Islet of Langerhans (tissue), 1 donor: Measurements from ENCODE around the gene CMIP.
"Not testable (repeated sequence)": the region's sequence is repeated elsewhere in the genome, so short reads cannot be mapped to it uniquely, and the experiment has no call there.

Experiments
- FAIRE-seq: peaks from one replicate; lab custom pipeline; 2011; peaks lifted over from hg19 to GRCh38; lab: Jason Lieb, UNC

Gene CMIP

DNA sequence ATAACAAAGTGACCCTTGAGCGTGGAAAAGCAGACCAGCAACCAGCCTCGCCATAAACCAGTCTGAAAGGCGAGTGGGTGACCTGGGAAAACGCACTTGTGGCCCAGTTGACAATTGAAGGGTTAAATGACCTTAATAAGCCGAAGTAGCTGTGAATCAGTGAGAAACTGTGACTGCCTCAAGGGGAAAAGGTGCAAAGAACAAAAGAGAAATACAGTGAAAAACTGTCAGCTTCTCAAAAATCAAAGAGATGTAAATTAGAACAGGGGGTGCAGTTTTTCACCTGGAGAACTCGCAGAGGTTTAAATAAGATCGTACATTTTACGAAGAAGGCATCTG, 124.1 kb downstream of the CMIP start:
- FAIRE-seq = no peak

DNA sequence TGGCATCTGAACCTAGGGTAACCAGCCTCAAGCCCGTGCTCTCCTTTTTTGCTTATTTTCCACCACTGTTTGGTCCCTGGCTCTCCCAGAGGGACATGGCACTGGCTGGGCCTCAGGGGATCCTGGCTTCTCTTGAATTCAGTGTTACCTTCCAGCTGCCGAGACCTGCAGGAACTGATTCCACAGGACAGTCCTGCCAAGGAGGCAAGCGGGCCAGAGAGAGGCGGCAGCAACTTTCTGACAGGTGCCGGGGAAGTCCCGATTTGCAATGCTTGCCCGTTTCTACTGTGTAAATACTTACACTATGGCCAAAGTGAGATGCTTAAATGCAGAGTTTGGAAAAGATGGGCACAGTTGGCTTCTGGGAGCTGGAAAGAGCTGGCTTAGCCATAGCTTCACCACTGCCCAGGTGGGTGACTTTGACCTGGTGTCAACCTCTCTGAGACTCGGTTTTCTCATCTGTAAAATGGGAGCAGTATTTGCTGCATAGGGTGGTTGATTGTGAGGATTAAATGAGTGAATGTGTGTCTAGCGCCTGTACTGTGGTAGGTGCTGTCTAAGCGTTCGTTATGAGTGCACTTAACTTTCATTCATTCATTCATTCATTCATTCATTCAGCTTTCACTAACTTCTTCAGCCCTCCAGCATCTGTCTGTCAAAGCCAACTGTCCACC, 124.9 kb downstream of the CMIP start:
- FAIRE-seq = no peak

DNA sequence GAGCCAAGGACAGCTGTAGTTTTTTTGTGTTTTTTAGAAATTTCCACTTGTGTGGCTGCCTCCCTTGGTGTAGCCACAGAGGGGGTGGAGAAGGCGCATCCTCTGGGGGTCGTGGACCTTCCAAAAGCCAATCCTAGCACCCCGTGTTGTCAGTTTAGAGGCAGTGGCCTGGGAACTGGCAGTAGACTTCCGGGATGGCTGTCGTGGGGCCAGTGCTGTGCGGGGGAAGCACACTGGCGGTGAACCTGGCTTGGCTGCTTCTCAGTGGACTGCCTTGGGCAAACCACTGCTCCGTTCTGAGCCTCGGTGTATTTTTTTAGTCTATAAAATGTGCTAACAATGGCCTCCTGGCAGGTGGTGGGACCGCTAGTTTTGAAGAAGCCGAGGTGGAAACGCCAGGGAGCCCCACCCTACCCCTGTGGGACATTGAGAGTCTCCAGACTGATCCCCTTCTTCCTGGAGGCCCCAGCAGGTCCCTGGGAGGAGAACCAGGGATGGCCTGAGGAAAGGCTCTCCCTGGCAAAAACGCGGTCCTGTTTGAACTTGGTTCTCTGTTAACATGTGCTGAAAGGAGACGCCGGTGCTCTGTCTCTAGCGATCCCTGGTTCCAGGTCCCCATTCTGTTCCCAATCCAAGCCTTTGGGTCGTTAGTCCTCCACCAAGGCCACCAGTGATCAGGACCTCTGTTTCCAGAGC, 125.7 kb downstream of the CMIP start:
- FAIRE-seq = no peak

DNA sequence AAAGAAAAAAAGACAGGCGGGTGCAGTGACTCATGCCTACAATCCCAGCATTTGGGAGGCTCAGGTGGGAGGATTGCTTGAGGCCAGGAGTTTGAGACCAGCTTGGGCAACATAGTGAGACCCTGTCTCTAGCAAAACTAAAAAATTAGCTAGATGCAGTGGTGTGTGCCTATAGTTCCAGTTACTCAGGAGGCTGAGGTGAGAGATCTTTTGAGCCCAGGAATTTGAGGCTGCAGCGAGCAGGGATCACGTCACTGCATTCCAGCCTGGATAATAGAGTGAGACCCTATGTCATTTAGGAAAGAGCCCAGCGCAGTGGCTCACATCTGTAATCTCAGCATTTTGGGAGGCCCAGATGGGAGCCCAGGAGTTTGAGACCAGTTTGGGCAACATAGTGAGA, 126.6 kb downstream of the CMIP start:
- no peak for FAIRE-seq

DNA sequence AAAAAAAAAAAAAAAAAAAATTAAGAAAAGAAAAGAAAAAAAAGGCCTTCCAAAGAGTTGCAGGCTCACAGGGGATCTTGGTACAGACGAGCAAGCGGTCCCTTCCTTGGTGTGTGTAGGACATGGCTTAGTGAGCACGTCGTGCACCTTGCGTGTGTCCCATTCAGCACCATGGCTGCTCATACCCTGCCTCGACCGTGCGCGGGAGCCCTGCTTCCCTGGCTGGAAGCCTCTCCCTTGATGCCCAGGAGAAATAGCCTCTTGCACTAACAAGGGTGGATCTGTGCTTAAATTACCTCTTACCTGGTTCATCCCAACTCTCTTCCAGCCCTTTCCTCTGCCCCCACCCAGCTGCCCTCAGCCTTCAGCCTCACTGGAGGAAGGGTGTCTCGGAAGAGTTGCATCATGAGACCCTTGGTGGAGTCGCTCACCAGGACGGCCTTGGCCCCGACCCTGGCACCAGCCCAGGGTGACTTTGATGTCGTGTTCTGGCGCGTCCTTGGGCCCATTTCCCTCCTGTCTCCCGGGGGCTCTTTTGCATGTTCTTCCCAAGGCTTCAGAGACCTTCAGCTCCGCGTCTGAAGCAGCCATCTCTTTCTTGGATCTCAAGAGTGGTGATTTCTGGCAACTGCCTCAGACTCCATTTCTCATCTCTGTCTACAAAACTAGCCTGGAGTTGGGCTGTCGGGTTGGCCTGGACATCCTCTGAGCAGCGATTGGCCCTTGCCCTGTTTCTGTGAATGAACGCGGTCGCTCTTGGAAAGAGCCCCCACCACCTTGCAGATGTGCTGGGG, 127.2 kb downstream of the CMIP start:
- FAIRE-seq = no peak

DNA sequence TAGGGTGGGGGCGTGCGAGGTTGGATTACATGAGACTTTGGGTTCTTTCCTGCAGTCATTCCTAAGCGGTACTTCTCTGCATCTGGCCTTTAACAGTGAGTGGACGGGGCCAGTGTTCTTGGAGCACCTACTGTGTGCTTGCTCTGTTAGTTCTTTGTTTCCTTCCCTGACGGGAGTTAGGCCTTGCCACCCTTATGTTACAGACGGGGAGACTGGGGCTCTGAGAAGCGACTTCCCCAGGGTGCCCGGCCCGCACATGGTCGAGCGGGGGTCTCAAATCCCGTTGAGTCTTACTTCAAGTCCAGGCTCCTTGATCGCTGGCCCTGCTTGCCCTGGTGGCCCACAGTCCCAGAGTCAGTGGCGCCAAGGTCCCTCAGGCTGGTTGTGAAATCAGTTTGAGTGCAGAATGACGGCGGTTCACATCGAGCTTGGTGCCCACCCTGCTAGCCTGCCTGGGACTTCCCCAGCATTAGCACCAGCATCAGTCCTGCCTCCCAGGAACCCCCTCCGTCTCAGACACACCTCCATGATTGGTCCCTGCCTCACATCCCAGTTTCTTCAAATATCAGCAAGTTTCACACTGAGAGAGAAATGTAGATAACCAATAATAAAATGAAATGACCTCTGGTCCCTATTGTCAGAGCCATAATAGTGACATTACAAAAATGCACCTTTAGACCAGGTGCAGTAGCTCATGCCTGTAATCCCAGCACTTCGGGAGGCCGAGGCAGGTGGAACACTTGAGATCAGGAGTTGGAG, 128.0 kb downstream of the CMIP start:
- FAIRE-seq = no peak

DNA sequence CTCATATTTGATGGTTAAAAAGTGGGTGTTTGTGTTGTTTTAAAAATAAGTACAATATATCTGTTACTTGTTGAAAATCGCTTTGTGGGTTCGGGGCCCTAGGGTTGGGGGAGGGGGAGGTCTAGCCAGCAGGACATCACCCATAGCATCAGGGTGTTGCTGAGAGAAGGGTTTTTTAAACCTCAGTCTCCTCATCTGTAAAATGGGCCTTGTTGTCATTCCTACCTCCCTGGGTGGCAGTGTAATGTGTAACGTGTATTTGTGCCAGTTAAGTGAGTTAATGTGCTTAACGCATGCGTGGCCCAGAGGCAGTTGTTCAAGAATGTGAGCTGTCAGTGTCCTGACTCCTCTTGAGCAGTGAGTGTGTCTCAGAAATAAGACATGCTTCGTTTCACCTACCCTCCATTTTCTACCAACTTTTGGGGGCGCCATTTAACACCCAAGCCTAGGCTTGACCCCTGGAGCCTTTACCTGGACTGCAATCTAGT, 129.0 kb downstream of the CMIP start:
- FAIRE-seq = no peak

DNA sequence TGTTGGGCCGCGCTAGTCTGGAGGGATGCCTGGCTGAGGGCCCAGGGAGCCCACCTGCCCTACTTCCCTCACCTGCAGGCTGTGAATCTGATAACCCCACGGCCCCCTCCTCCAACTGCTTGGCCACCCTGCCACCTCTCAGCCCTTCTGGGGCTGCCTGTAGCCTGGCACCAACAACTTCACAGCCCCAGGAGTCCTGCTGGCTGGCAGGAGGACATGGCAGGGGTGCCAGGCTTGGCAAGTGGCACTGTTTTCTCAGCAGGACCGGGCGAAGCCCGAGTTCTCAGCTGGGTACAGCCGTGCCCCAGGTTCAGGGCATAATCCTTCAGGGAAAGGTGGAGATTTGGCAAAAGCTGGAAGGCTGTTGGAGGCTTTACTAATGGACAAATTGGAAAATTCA, 129.6 kb downstream of the CMIP start:
- FAIRE-seq = no peak

DNA sequence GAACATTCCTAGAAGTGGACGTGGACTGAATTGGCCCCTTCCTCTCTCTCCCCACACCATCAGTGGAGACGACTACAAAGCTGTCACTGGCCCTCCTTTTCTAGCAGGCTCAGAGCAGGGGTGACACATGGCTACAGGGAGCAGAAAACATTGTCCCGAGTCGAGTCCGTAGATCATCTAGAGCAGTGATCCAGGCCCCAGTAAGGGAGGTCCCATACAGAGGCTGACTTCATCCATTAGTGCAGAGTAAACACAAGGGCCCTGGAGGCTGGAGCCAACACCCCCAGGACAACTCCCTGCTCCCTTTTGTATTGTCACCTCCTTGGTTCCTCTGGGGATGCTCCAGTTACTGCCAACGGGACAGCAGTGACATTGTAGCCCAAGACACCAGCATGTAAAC, 130.7 kb downstream of the CMIP start:
- no peak for FAIRE-seq

DNA sequence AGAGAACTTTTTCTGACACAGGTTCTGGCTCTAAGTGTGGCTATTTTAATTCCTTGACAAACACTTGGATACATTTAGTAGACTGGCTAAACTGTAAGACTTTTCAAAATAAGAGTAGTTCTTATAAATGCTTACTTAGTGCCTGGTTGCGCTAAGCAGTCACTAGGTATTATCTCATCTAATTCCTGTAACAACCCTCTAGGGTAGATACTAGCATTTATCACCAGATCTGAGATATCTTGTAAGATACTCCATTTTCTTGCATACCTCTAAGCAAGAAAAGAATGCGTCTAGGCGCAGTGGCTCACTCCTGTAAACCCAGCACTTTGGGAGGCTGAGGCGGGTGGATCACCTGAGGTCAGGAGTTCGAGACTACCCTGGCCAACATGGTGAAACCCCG, 131.2 kb downstream of the CMIP start:
- FAIRE-seq = no peak

DNA sequence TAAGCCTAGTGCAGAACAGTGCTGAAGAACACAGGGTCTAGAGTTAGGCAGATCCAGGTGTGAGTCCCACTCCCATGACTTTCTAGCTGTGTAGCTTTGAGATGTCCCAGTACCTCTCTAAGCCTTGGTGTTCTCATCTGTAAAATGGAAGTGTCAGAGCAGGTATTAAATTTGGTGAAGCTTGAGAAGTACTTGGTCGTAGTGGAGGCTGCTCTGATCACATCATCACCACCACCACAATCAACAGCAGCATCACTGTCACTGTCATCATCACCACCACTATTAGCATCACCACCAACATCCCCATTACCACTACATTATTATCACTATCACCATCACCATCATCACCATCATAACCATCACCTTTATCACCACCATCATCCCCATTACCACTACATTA, 132.1 kb downstream of the CMIP start:
- no peak for FAIRE-seq

DNA sequence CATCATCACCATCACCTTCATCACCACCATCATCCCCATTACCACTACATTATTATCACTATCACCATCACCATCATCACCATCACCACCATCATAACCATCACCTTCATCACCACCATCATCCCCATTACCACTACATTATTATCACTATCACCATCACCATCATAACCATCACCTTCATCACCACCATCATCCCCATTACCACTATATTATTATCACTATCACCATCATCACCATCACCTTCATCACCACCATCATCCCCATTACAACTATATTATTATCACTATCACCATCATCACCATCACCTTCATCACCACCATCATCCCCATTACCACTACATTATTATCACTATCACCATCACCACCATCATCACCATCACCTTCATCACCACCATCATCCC, 132.7 kb downstream of the CMIP start:
- FAIRE-seq = not testable (repeated sequence)

DNA sequence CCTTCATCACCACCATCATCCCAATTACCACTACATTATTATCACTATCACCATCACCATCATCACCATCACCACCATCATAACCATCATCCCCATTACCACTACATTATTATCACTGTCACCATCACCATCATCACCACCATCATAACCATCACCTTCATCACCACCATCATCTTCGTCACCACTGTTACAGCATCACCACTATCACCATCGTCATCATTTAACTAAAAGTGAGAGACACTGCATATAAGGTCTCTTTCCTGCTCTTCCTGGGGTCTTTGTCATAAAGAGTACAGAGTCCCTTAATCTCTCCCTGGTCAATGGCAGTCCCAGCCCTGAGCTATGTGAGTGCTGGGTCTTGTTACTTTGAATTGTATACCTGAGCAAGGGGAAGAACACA, 133.5 kb downstream of the CMIP start:
- FAIRE-seq = no peak

DNA sequence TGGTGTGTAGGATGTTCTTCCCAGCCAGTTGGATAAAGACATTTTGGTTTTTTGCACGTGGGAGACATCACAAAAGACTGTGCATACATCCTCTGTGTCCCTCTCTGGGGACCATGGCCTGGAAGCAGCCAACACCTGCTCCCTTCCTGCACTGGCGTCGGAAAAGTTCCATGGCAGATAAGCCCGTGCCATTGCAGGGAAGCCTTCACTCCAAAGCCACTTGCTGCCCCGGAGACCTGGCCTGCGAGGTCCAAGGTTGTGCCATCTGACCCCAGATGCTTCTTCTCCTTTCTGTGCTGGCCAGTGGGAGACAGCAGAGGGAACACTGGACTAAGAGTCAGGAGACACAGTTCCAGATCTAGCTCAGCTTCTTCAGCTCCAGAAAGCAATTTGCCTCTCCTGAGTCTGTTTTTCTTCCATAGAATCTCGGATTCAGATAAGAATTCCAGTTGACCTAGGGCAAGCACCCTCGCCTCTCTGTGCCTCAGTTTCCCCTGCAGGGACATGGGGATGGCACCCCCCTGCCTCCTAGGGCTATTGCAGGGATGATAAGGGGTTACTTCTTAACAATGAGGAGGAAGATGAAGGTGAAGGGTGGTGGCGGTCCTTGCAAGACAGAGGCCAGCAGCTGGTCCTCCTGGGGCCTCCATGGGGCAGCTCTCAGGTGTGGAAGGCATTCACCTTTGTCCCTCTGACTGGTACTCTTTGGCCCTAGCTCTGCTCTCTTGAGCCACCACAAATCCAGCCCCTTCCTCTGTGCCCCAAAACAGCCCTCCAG, 134.2 kb downstream of the CMIP start:
- no peak for FAIRE-seq

DNA sequence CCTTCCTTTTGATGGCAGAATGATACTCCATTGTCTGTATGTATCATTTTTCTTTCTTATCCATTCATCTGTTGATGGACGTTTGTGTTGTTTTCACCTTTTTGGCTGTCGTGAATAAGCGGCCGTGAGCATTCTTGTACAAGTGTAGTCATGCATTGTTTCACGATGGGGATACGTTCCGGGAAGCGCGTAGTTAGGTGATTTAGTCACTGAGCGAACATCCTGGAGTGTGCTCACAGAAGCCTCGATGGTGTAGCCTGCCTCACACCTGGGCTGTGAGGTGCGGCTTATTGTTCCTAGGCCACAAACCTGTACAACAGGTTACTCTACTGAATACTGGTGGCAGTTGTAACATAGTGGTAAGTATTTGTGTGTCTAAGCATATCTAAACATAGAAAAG, 136.5 kb downstream of the CMIP start:
- no peak for FAIRE-seq

DNA sequence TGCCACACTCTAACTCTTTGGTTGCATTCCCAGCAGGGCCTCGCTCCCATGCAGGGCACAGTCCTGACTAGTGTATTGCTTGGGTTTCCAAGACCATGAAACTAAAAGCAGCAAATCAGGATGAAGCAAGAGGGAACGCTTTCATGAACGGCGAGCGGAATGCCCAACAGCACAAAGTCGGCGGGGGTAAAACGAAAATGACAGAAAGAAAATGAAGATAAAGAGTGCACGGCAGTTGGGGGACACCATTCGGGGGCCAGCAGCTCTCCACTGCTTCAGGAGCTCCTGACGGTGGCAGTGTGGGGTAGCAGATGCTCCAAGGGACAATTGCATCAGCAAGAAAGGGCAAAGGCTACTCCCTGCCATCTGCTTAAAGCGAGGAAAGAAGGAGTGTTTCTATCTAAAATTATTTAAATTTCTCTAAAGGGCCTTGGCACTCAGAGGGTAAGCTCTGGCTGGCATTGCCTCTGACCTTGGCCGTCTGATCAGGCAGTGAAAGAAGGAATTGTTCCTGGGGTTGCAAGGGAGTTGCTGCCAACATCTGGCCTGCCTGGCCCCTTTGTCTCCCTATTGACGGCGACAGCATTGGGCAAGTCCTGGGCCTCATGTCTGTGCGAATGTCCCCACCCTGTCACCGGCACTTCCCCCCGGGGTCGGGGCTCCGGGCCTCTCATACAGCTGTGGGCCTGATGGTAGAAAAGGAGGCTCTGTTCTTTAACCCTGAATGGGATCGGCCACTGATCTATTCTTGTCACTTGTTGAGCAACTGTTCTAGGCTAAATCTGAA, 138.2 kb downstream of the CMIP start:
- FAIRE-seq = no peak

DNA sequence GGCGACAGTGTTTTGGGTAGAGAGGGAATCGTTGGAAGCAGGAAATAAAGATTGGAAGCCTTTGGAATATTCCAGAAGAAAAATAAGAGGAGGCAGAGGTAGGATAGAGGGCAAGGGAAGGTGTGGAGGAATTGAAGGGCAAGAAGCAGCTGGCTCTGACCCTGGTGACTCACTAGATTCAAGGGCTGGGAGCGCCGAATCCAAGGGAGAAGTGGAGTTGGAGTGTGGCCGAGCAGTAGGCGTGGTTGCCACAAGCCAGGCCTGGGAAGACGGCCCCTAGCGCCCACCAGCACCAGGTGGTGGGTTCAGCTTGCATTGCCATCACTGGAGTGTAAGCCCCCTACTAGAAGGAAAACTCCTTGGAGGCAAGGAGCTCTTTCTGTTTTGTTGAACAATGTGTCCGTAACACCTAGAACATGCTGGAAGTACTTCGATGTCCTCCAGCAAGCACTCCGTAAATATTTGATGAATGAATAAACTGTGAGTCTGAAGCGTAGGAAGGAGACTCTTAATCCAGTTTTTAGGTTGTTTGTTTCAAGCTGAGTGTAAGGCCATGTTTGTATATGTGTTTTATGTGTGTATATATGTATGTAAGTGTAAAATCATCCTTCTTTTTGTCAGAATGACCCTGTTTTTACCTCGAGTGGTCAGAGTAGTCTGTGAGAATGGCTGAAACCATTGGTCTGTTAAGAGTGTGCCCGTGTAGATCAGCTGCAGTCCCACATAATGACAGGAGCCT, 139.5 kb downstream of the CMIP start:
- no peak for FAIRE-seq

DNA sequence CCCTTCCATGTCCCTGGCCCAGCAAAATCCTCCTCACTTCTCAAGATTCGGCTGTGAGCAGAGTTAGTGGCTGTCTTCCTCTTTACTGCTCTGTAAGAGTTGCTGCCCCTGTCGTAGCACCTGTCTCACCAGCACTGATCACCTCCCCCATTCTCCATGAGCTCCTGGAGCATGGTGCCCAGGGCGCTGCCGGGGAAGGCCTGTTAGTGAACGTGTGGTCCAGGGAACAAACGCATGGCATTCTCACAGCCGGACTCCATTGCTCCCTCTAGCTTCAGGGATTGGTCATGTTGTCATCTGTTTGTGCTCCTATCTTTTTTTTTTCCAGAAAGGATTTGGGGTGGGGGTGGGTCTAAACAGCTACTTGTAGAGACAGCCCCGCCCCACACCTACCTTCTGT, 141.2 kb downstream of the CMIP start:
- no peak for FAIRE-seq

DNA sequence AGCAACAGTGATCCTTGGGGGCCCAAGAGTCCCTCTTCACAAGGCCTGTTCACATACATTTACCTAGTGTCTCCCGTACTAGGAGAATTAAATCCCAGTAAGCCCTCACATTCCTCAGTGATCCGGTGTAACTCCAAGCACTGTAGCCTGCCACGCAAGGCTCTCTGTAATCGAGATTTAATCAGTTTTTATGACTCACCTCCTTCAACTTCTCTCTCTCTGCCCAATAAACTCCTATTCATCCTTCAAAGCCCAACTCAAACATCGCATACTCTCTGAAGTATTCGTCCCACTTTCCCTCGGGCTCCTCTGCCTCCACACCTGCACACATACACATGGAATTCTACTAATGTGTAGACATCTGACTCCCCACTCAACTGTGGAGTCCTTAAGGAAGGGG, 141.8 kb downstream of the CMIP start:
- FAIRE-seq = no peak

DNA sequence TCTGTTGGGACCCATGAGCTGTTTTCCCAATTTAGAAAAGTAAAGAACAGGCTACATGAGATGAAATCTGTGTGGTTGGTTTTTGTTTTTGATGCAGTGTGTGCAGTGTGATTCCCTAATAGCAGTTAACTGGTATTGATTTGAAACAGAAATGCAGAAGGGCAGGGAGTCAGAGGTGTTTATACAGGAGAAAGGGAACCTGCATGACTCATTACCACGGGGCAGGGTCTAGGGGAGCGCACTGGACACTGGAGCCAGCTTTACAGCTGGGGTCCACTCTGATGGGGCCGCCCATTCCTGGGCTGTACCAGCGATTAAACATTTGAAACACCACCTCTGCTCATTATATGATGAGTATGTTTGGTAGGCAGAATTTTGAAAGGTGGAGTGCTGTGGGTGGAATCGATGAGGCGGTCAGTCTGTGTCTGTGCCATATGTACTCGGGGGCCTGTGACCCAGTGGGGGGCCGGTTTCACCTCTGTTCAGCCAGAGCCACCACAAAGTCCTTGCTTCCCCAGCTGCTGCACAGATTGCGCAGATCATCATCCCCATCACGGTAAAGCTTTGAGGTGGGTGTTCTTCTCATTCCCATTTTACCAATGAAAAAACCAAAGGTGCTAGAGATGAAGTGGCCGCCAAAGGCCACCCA, 142.5 kb downstream of the CMIP start:
- FAIRE-seq = no peak
